ENCODE data around the gene NSD1.

NSD1 gene

GRCh38 chr5:177133096-177133852 is at the start of gene NSD1:
Gene NSD1 (plus strand): TSS chr5:177133773. CDS start chr5:177135104, 1,331 bp downstream.
- DNase-seq, result peak; percentile 88

- DNase-seq, result no peak
Observed at GRCh38 chr5:177084175-177084574, 49.4 kb upstream of the NSD1 start.

GRCh38 chr5:177085985-177086653 is 47.5 kb upstream of the NSD1 start:
- DNase-seq, result no peak

GRCh38 chr5:177086654-177087397 is 46.7 kb upstream of the NSD1 start, which contains the start of gene FGFR4:
Gene FGFR4 (plus strand): TSS chr5:177086915. CDS start chr5:177089603, 2,688 bp downstream.
- peak; percentile 62 for DNase-seq

- DNase-seq, result no peak
Observed at GRCh38 chr5:177087398-177088005, 46.1 kb upstream of the NSD1 start.

GRCh38 chr5:177089127-177089526 is 44.4 kb upstream of the NSD1 start:
- DNase-seq, result no peak

- DNase-seq, result no peak
Observed at GRCh38 chr5:177089825-177090641, 43.5 kb upstream of the NSD1 start.

GRCh38 chr5:177090813-177091212 is 42.8 kb upstream of the NSD1 start:
- no peak for DNase-seq

- DNase-seq, result no peak
Observed at GRCh38 chr5:177091232-177091631, 42.3 kb upstream of the NSD1 start.

GRCh38 chr5:177092178-177093081 is 41.1 kb upstream of the NSD1 start:
- DNase-seq, result no peak

GRCh38 chr5:177093082-177093712 is 40.4 kb upstream of the NSD1 start:
- no peak for DNase-seq

GRCh38 chr5:177093803-177094202 is 39.8 kb upstream of the NSD1 start:
- DNase-seq, result no peak

- DNase-seq, result no peak
Observed at GRCh38 chr5:177094224-177095087, 39.1 kb upstream of the NSD1 start.

GRCh38 chr5:177095088-177095669 is 38.4 kb upstream of the NSD1 start:
- DNase-seq, result no peak

- no peak for DNase-seq
Observed at GRCh38 chr5:177096162-177097015, 37.2 kb upstream of the NSD1 start.

GRCh38 chr5:177097016-177097985 is 36.3 kb upstream of the NSD1 start:
- no peak for DNase-seq

- no peak for DNase-seq
Observed at GRCh38 chr5:177098120-177098469, 35.5 kb upstream of the NSD1 start.

Data from activated CD4-positive, alpha-beta T cell treated with anti-CD3 and anti-CD28 coated beads, Interleukin-2, amount 50 U/mL, for 1 hour (primary cell).